Mesendoderm (in vitro differentiated cells): Measurements from ENCODE around the gene CRTAC1.

Source experiments
- DNase-seq: peaks from one replicate; pipeline ENCODE4 v3.0.0; 2013
- H2AK5ac ChIP-seq: 2 replicates; pipeline ENCODE4 v1.6.1; 2013; ENCODE audit warnings: low read length, inconsistent platforms
- H2BK120ac ChIP-seq: 2 replicates; pipeline ENCODE4 v1.6.1; 2013; ENCODE audit warnings: low read depth, mild to moderate bottlenecking, low read length, moderate library complexity, mixed read lengths
- H2BK15ac ChIP-seq: replicated peaks from 2 replicates; pipeline ENCODE4 v1.6.1; 2013; ENCODE audit warnings: low read depth, mild to moderate bottlenecking, moderate library complexity
- H2BK5ac ChIP-seq: 2 replicates; pipeline ENCODE4 v1.6.1; 2013; ENCODE audit warnings: low read length, inconsistent platforms
- H3K18ac ChIP-seq: 2 replicates; pipeline ENCODE4 v1.6.1; 2013; ENCODE audit warnings: mild to moderate bottlenecking, low read length, mixed read lengths
- H3K23ac ChIP-seq: one replicate; pipeline ENCODE4 v1.6.1; 2013; ENCODE audit warnings: low read length
- H3K27ac ChIP-seq: 2 replicates; pipeline ENCODE4 v1.5.1; 2013; ENCODE audit warnings: low read depth, mild to moderate bottlenecking, inconsistent platforms, low read length, moderate library complexity
- H3K27me3 ChIP-seq: 2 replicates; pipeline ENCODE4 v1.6.1; 2013; ENCODE audit warnings: low read length, control low read depth, mild to moderate bottlenecking, inconsistent platforms; ENCODE audit not compliant: insufficient read depth, poor library complexity
- H3K36me3 ChIP-seq: 2 replicates; pipeline ENCODE4 v1.6.1; 2013; ENCODE audit warnings: low read length, inconsistent platforms; ENCODE audit not compliant: control insufficient read depth, insufficient read depth
- H3K4ac ChIP-seq: one replicate; pipeline ENCODE4 v1.6.1; 2013; ENCODE audit warnings: low read depth, mild to moderate bottlenecking, low read length, moderate library complexity
- H3K4me1 ChIP-seq: 2 replicates; pipeline ENCODE4 v1.6.1; 2013; ENCODE audit warnings: low read depth, low read length, inconsistent platforms; ENCODE audit not compliant: control insufficient read depth
- H3K4me2 ChIP-seq: 2 replicates; pipeline ENCODE4 v1.6.1; 2013; ENCODE audit warnings: low read length
- H3K4me3 ChIP-seq: 2 replicates; pipeline ENCODE4 v1.5.1; 2013; ENCODE audit warnings: mild to moderate bottlenecking, low read length
- H3K56ac ChIP-seq: one replicate; pipeline ENCODE4 v1.6.1; 2013; ENCODE audit warnings: low read length
- H3K79me1 ChIP-seq: 2 replicates; pipeline ENCODE4 v1.6.1; 2013; ENCODE audit warnings: low read length, inconsistent platforms
- H3K79me2 ChIP-seq: 2 replicates; pipeline ENCODE4 v1.6.1; 2013; ENCODE audit warnings: mild to moderate bottlenecking, low read length; ENCODE audit not compliant: control insufficient read depth, insufficient read depth
- H3K9ac ChIP-seq: 2 replicates; pipeline ENCODE4 v1.6.1; 2013; ENCODE audit warnings: low read length, inconsistent platforms
- H4K5ac ChIP-seq: one replicate; pipeline ENCODE4 v1.6.1; 2013; ENCODE audit warnings: low read length
- H4K8ac ChIP-seq: one replicate; pipeline ENCODE4 v1.6.1; 2013; ENCODE audit warnings: low read depth, mild to moderate bottlenecking, control low read depth, low read length, moderate library complexity
- WGBS: extraction: QIAGEN DNeasy Blood & Tissue Kit; methylation state at CpG from one replicate; pipeline ENCODE4 v1.1.7; 2013; ENCODE audit warnings: low lambda C conversion rate, missing lambda C conversion rate; ENCODE audit not compliant: insufficient coverage; ENCODE audit errors: extremely low coverage; 5-methylcytosine and 5-hydroxymethylcytosine counted together

CRTAC1 gene

DNA sequence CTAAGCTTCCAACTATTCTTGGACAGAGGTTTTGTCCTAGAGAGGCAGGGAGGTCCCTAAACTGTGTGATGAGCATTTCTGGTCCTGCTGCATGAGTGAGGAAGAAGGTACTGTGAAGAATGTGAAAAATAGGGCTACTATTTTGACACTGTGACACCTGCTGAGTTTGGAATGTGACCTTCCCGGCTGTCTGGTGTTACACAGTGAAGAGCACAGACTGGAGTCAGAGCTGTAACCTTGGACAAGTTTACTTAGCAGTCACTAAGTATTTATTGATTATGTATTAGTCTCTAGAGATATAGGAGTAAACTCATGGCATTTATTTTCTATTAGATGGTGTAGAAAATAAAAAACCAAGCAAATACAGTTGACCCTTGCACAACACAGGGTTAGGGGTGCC is 168.5 kb downstream of the CRTAC1 start:
- H2AK5ac ChIP-seq, result no peak overlapping the region
- WGBS, result no CpG with 5 or more reads among the region's 1 CpG

DNA sequence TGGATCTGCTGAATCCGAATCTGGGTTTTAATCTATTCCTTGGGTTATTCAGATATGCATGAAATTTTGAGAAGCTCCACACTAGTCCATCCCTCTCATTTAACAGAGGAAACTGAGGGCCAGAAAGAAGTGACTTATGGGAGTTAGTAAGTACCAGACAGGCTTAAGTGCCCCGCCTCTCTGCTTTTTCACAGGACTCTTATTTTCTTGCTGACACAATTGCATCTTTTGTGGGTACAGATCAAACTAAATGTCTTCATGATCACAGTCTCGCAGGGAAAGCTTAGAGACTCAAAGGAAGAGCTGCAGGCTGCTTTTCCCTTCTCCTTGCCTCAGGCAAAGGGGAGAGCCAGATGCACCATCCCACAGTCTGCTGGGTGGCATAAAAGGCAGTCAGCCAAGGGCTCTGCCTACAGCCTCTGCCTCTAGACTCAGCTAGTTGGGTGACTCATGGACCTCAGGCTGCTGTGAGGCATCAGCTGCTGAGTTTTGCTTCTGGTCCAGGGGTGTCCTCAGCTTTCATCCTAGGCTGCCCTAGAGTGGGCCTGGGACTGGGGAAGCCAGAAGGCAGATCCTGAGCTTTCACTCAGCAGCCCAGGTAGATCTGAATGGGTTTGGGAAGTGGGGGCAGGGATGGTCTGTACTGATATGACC is 169.2 kb downstream of the CRTAC1 start:
- Histone ChIP-seq H3K4ac (no peak overlapping the region), H3K27me3 (no peaks in the 10 kb centered on the region), H3K18ac (no peak overlapping the region), H3K56ac (no peak overlapping the region), H2AK5ac (no peak overlapping the region), H4K5ac (no peak overlapping the region), H2BK5ac (no peak overlapping the region), H3K4me3 (no peak overlapping the region), H4K8ac (no peak overlapping the region), H3K79me2 (no peaks in the 10 kb centered on the region), H2BK15ac (no peak overlapping the region), H3K36me3 (no peaks in the 10 kb centered on the region), H3K79me1 (no peaks in the 10 kb centered on the region), H3K23ac (no peak overlapping the region), H3K27ac (no peak overlapping the region), H2BK120ac (no peak overlapping the region), H3K4me1 (peaks cover 10% of the 10 kb centered on the region), H3K4me2 (no peak overlapping the region), H3K9ac (no peak overlapping the region)
- DNase-seq, result peak; percentile 60
- no CpG with 5 or more reads among the region's 3 CpGs for WGBS

More for the DNA sequence above, 168.5 kb downstream of the CRTAC1 start:
- no peaks in the 10 kb centered on the region for H3K27me3 ChIP-seq
- H2BK5ac ChIP-seq, result no peak overlapping the region
- peak; percentile 80 for DNase-seq
- H4K5ac ChIP-seq, result no peak overlapping the region
- H3K18ac ChIP-seq, result no peak overlapping the region
- H3K79me1 ChIP-seq, result no peaks in the 10 kb centered on the region
- no peak overlapping the region for H3K4me3 ChIP-seq
- H3K4me1 ChIP-seq, result peaks cover 10% of the 10 kb centered on the region
- H2BK120ac ChIP-seq, result no peak overlapping the region
- no peaks in the 10 kb centered on the region for H3K36me3 ChIP-seq
- no peak overlapping the region for H3K4me2 ChIP-seq
- H3K56ac ChIP-seq, result no peak overlapping the region
- no peak overlapping the region for H3K27ac ChIP-seq
- H4K8ac ChIP-seq, result no peak overlapping the region
- no peaks in the 10 kb centered on the region for H3K79me2 ChIP-seq
- H3K23ac ChIP-seq, result no peak overlapping the region
- no peak overlapping the region for H2BK15ac ChIP-seq
- no peak overlapping the region for H3K4ac ChIP-seq
- H3K9ac ChIP-seq, result no peak overlapping the region

DNA sequence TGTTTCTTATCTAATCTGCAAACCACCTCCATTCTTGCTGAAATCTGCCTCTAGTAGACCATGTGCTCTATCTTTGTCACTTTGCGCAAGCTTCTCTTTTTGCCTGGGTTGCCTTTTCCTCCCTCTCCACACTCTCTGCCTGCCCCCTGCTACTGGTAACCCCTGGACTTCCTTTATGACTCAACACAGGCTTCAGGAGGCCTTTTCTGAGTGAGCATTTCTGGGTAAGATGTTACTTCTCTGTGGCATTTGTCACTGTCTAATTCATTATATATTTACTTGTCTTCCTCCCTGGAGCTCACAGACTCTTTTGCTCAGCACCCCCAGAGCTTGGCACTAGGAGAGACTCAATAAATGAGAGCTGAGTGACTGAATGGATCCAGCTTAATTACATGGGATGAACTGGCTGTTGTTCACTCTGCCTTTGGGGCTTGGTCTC is 172.4 kb downstream of the CRTAC1 start:
- Histone ChIP-seq H2BK120ac (no peak overlapping the region), H2BK15ac (no peak overlapping the region), H3K9ac (peak overlapping the region; percentile 14), H3K79me1 (no peaks in the 10 kb centered on the region), H4K5ac (no peak overlapping the region), H3K27ac (peak overlapping the region; percentile 41), H3K4ac (no peak overlapping the region), H3K4me2 (no peak overlapping the region), H3K18ac (no peak overlapping the region), H3K36me3 (no peaks in the 10 kb centered on the region), H3K4me1 (peaks cover 10% of the 10 kb centered on the region), H3K27me3 (peaks cover 2% of the 10 kb centered on the region), H4K8ac (no peak overlapping the region), H3K4me3 (no peak overlapping the region), H2AK5ac (peak overlapping the region; percentile 11), H3K79me2 (no peaks in the 10 kb centered on the region), H2BK5ac (peak overlapping the region; percentile 47), H3K23ac (peak overlapping the region; percentile 51), H3K56ac (peak overlapping the region; percentile 66)
- WGBS, result no CpG with 5 or more reads among the region's 1 CpG
- peak; percentile 88 for DNase-seq

DNA sequence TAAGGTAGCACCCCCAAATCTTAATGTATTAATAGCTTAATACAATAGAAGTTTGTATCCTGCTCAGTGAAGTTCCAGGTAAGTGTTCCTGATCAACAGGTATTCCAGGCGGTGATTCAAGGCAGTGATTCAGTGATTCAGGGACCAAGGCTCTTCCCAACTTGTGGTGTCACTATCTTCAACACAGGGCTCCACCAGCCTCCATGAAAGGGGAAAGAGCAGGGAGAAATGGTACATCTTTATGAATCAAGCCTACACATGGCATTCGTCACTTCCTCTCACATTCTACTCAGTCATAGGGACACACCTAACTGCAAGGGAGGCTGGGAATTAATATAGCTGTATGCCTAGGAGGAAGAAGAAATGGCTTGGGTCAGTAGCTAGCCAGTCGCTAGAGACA is 175.7 kb downstream of the CRTAC1 start:
- WGBS, result no CpG with 5 or more reads among the region's 3 CpGs
- H2BK120ac ChIP-seq, result no peak overlapping the region
- H3K27me3 ChIP-seq, result peaks cover 3% of the 10 kb centered on the region
- peaks cover 6% of the 10 kb centered on the region for H3K4me1 ChIP-seq
- no peak overlapping the region for H3K18ac ChIP-seq
- no peak for DNase-seq
- no peak overlapping the region for H4K5ac ChIP-seq
- no peak overlapping the region for H2AK5ac ChIP-seq
- no peaks in the 10 kb centered on the region for H3K79me1 ChIP-seq
- H2BK15ac ChIP-seq, result no peak overlapping the region
- no peaks in the 10 kb centered on the region for H3K79me2 ChIP-seq
- no peak overlapping the region for H3K23ac ChIP-seq
- H3K36me3 ChIP-seq, result no peaks in the 10 kb centered on the region
- H3K9ac ChIP-seq, result no peak overlapping the region
- H3K4me2 ChIP-seq, result no peak overlapping the region
- H3K4ac ChIP-seq, result no peak overlapping the region
- no peak overlapping the region for H4K8ac ChIP-seq
- no peak overlapping the region for H3K56ac ChIP-seq
- H3K4me3 ChIP-seq, result no peak overlapping the region
- H3K27ac ChIP-seq, result no peak overlapping the region
- H2BK5ac ChIP-seq, result no peak overlapping the region

DNA sequence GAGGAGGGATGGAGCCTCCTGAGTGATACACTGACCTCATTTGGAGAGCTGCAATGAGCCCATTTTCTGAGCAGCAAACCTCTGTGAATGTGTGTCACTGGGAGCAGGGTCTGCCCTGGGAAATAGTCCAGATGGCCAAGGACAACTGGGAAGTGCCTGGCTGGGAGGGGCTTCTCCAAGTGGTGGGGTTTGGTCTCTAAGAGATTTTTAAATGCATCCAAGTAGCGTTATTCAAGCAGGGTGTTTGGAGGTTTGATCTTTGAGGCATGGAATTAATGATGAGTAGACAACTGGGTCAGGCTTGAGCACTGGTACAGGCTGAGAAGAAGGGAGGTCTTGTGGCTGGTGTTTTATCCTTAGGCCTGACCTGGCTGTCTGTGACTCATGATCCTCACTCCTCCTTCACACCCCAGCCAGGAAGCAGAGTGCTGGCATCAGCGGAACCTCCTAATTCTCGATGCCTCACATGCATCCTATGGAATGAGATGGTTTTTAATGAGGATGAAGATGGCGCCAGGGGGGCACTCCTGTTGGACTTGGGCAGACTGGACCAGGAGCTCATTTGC is 177.5 kb downstream of the CRTAC1 start:
- no peak overlapping the region for H3K56ac ChIP-seq
- peaks cover 3% of the 10 kb centered on the region for H3K27me3 ChIP-seq
- no CpG with 5 or more reads among the region's 4 CpGs for WGBS

More for the DNA sequence above, 177.5 kb downstream of the CRTAC1 start:
- Histone ChIP-seq H3K79me1 (no peaks in the 10 kb centered on the region), H3K79me2 (no peaks in the 10 kb centered on the region), H3K23ac (no peak overlapping the region), H4K5ac (no peak overlapping the region), H3K9ac (no peak overlapping the region), H2BK120ac (no peak overlapping the region), H4K8ac (no peak overlapping the region), H2BK5ac (no peak overlapping the region), H3K36me3 (no peaks in the 10 kb centered on the region), H3K4me2 (no peak overlapping the region), H3K4ac (no peak overlapping the region), H3K18ac (no peak overlapping the region), H3K4me1 (no peaks in the 10 kb centered on the region), H2BK15ac (no peak overlapping the region), H3K4me3 (no peak overlapping the region), H2AK5ac (no peak overlapping the region), H3K27ac (no peak overlapping the region)
- DNase-seq, result no peak
